ENCODE measurements around the gene RPTOR.

- TF ChIP-seq CTCF (conservative IDR thresholded peaks at IDR 0.05 in 1 of 2, IDR thresholded peaks at IDR 0.05 in 1 of 2; ENCODE audit: low read depth in 1 of 2, low read length in 2 of 2) (no peak), EZH2 (IDR thresholded peaks at IDR 0.05; ENCODE audit: low read length, missing control alignments) (no peak)
These were observed 101.2 kb downstream of the RPTOR start for GRCh38 chr17:80645706-80646325.
